ENCODE data around the gene SYNC.
A peak's percentile ranks its signal among the peaks of the same experiment; 100 is the strongest.

The SYNC gene

DNA sequence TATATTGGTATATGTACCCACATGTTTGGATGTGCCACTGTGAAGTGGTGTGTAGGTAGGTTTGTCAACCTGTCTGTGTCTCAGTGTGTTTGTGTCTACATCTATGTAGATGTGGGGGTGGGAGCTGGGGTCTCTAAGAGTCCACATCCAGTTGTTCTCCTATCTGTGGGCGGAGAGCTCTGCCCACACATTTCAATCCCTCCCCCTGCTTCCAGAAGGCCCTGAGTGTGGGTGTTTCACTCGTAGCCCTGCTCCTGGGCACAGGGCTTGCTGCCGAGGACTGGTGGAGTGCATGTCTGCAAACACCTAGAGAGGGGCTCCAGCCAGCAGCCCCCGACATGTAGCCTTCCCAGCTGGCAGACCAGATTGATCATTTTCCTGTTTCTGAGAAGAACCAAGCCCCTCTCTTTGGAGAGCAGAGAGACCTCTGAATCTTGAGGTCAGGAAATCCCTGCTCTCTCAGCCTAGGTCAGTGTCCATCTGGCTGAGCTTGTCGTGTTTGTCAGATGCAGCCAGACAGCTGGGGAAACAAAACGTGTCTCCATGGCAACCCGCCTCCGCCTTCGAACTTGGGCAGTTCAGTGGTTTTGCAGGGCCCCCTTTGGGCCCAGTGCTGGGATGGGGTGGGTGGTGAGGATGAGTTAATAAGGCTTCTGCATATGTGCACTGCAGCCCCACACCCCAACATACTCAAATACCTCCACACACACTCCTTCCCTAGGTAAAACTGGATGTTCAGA is 31.2 kb upstream of the SYNC start:
- Mint-ChIP-seq H3K27ac (no peak overlapping the region), H3K36me3 (no peaks in the 10 kb centered on the region), H3K4me3 (no peak overlapping the region), H3K9me3 (no peaks in the 10 kb centered on the region), H3K4me1 (peaks cover 17% of the 10 kb centered on the region)
- DNase-seq (ENCODE audit: low spot score in 2 of 2), result no peak
- peak; percentile 31 for ATAC-seq

DNA sequence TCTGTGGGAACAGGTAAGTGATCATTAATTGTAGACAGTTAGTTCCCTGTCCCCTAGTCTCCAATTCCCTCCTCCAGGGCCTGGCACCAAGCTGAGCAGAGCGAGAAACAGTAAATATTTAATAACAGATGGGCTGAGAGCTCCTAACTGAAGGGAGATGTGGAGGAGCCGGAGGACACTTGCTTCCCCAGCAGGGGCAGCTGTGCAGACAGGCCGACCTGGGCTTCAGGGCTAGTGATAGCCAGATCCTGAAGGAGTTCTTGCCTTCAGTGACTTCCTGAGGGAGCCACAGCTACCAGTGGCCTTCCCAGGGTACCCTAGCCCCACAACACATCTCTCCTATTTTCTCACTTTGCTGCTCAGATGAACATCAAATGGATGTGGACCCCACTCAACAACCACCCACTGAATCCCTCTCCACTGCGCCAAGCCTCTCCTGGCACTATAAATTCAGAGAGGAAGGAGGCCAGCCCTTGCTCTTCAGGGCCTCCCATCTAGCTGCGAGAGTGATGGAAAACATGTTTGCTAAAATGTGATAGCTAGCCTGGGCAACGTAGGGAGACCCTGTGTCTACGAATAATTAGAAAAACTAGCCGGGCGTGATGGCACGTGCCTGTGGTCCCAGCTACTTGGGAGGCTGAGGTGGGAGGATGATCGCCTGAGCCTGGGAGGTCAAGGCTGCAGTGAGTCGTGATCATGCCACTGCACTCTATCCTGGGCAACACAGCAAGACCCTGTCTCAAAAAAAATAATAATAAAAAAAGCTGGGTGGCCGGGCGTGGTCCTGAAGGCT is 26.9 kb upstream of the SYNC start:
- Mint-ChIP-seq H3K27ac (no peak overlapping the region), H3K36me3 (no peaks in the 10 kb centered on the region), H3K9me3 (no peaks in the 10 kb centered on the region), H3K4me1 (peaks cover 29% of the 10 kb centered on the region), H3K4me3 (no peak overlapping the region)
- no peak for ATAC-seq
- no peak for DNase-seq (ENCODE audit: low spot score in 2 of 2)

DNA sequence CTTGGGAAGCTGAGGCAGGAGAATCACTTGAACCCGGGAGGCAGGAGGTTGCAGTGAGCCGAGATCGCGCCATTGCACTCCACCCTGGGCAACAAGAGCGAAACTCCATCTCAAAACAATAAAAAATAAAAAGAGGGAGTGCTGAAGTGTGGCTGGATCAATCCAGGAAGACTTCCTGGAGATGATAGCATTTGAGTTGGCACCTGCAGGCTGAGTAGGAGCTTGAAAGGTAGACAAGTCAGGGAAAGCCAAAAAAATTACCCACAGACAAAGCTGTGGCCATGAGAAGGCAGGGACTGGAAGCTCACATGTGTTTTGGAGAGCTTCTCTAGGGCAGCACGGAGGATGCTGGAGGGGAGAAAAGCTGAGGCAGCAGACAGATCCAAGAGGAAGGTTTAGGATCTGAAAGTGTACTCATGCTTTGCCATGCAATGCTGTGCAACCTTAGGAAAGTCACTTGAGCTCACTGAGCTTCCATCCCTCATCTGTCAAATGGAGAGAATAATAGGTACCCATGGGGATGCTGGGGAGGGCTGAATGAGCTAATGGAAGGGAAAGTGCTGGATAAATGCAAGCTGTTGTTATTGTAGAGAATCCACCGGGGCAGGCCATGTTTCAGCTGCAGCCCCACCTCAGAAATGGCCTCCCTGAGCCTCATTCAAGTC is 26.0 kb upstream of the SYNC start:
- H3K27ac Mint-ChIP-seq, result no peak overlapping the region
- no peaks in the 10 kb centered on the region for H3K36me3 Mint-ChIP-seq
- H3K9me3 Mint-ChIP-seq, result no peaks in the 10 kb centered on the region
- ATAC-seq (no peak), DNase-seq (ENCODE audit: low spot score in 2 of 2) (no peak)
- peaks cover 24% of the 10 kb centered on the region for H3K4me1 Mint-ChIP-seq
- H3K4me3 Mint-ChIP-seq, result no peak overlapping the region

DNA sequence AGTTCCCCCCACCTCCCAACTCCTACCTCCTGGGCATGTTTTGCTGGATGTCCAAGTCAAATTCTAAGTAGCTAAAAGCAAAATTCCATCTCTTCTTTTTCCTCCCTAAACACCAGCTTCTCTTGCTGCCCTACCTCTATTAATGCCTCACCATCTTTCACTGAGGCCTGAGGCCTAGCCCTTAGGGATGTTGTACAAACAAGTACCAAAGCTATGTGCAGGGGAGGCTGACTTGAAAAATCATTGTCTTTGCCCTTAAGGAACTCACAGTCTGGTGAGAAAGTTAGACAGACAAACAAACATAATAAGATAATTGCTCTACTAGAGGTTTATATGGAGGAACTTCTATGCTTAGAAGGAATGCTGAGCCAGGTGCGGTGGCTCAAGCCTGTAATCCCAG is 25.3 kb upstream of the SYNC start:
- DNase-seq (ENCODE audit: low spot score in 2 of 2) (no peak), ATAC-seq (no peak)
- Mint-ChIP-seq H3K27ac (no peak overlapping the region), H3K9me3 (no peaks in the 10 kb centered on the region), H3K36me3 (no peaks in the 10 kb centered on the region), H3K4me1 (peaks cover 24% of the 10 kb centered on the region), H3K4me3 (no peak overlapping the region)

DNA sequence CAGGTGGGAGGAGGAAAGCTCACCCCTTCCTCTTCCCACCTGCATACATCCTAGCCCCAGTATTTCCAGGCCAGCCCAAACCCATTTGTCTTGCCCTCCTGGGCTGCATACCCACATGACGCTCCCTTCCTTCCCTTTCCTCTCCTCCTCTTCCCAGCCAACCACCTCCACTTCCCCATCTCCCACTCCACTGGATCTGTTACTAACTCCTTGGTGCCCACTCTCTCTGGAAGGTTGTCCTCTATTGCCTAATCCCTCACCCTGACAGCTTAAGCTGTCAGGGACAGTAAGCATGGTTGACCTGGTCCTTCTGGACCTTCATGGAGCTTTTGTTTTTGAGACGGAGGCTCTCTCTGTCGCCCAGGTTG is 23.0 kb upstream of the SYNC start:
- ATAC-seq (no peak), DNase-seq (ENCODE audit: low spot score in 2 of 2) (no peak)
- no peak overlapping the region for H3K4me3 Mint-ChIP-seq
- peaks cover 13% of the 10 kb centered on the region for H3K4me1 Mint-ChIP-seq
- no peaks in the 10 kb centered on the region for H3K36me3 Mint-ChIP-seq
- peak overlapping the region; percentile 56 for H3K27ac Mint-ChIP-seq
- H3K9me3 Mint-ChIP-seq, result no peaks in the 10 kb centered on the region

DNA sequence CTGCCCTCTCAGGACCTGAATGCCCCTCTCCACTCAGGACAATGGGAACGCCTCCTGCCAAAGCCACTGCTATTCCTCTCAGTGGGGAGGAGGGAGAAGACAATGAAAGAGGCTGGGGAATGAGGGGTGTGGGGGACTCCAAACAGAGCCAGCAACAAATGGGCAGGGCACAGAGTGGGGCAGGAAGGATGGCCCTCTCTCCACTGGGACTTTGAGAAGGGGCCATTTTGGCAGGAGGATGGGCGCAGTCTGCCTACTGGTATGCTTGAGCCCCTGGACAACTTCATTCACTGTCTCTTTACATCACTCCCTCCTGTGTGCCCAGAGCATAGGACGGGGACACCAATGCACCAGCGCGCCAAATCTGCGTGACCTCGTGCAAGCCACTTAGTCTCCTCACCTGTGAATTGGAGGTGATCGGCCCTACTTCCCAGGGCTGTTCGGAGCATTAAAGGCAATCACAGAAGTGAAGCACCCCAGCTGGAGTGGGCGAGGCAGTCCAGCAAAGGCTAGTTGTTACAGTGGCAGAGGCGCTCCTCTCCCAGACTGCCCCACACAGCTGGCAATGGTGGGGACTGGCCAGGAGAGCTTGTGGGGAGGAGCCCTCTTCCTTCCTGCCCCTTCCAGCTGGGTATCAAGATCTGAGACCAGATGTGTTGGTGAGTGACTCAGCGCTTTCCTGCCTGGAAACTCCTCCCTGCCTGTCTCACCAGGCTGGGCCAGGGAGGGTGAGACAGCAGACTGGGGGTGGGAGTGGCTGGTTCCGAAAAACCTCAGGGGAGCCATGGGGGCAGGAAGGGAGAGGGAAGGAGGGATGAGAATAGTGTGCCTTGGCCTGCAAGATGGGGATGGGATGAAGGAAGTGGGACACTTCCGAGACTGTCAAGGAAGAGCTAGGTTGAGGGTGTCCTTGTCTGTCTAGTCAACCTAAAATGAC is 22.4 kb upstream of the SYNC start:
- Mint-ChIP-seq H3K9me3 (no peaks in the 10 kb centered on the region), H3K36me3 (no peaks in the 10 kb centered on the region), H3K27ac (peak overlapping the region; percentile 56), H3K4me1 (peaks cover 13% of the 10 kb centered on the region), H3K4me3 (no peak overlapping the region)
- no peak for DNase-seq (ENCODE audit: low spot score in 2 of 2)
- ATAC-seq, result peak; percentile 58

DNA sequence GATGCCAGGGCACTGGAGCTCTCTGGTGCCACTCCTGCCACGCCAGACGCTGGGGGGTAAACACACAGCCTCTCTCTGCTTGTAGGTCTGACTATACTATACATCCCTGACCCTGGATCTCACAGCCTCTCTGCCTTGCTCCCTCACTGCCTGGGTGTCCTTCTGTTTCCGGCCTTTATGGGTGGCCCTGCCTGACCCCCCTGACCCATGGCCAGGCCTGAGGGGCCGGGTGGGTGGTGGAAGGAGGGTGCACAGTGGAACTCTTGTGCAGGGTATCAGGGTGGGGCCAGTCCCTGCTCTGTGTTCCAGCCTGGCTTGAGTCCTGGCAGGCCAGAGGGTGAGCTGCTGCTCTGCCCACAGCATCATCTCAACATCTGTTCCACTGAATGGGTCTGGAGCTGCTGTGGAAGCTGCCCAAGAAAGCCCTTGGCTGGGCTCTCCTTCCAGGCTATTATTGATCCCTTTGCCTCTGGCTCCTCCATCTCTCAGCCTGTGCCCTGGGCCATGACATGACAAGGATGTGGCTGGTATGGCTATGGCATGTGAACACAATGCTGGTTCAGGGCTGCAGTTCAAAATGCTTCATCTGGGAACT is 17.2 kb upstream of the SYNC start:
- H3K36me3 Mint-ChIP-seq, result no peaks in the 10 kb centered on the region
- no peak overlapping the region for H3K4me3 Mint-ChIP-seq
- H3K4me1 Mint-ChIP-seq, result peaks cover 11% of the 10 kb centered on the region
- no peak for ATAC-seq
- no peaks in the 10 kb centered on the region for H3K9me3 Mint-ChIP-seq
- no peak overlapping the region for H3K27ac Mint-ChIP-seq
- no peak for DNase-seq (ENCODE audit: low spot score in 2 of 2)

DNA sequence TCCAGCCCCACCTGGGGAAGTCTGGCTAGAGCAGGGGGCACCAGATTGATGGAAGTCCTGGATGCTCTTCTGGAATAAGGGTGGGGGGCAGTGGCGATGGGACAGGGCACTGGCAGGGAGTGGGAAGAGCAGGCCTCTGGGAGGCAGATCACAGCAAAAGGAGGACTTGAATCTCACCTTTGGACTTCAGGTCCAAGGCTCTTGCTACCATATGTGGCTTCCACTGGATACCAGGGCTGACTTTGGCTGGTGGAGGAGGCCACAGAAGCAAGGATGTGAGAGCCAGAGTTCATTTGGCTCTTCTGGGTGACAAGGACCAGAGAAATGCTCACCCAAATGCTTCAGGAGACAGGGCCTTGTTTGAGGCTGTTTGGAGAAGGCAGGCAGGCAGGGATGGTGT is 16.0 kb upstream of the SYNC start:
- ATAC-seq, result no peak
- Mint-ChIP-seq H3K4me3 (no peak overlapping the region), H3K27ac (no peak overlapping the region), H3K36me3 (no peaks in the 10 kb centered on the region), H3K9me3 (no peaks in the 10 kb centered on the region), H3K4me1 (peaks cover 7% of the 10 kb centered on the region)
- no peak for DNase-seq (ENCODE audit: low spot score in 2 of 2)

DNA sequence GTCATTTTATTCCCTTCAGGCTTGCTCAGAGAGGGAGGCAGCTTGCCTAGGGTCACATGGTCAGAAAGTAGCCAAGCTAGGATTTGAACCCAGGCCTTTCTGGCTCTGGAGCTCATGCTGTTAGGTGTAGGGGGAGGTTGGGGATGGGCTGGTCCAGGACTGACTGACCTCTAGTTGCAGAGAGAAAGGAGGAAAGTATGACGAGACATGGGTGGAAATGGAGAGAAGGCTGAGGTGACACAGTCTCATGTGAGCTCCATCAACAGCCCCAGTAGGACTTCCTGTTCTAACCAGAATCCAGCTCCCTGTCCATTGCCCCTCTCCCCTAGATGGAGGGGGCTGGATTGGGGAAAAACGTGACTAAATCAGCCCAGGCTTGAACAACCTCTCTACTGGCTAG is 15.5 kb upstream of the SYNC start:
- DNase-seq (ENCODE audit: low spot score in 2 of 2) (no peak), ATAC-seq (no peak)
- H3K27ac Mint-ChIP-seq, result no peak overlapping the region
- H3K4me3 Mint-ChIP-seq, result no peak overlapping the region
- no peaks in the 10 kb centered on the region for H3K36me3 Mint-ChIP-seq
- peaks cover 7% of the 10 kb centered on the region for H3K4me1 Mint-ChIP-seq
- H3K9me3 Mint-ChIP-seq, result no peaks in the 10 kb centered on the region

DNA sequence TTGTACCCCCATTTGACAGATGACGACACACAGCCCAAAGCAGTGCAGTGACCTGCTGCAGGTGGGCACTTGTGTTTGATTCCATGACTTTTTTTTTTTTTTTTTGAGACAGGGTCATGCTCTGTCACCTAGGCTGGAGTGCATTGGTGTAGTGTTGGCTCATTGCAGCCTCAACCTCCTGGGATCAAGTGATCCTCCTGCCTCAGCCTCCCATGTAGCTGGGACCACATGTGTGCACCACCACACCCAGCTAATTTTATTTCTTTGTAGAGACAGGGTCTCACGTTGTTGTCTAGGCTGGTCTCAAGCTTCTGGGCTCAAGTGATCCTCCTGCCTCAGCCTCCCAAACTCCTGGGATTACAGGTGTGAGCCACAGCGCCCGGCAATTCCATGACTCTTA is 14.9 kb upstream of the SYNC start:
- H3K4me1 Mint-ChIP-seq, result peaks cover 7% of the 10 kb centered on the region
- ATAC-seq (no peak), DNase-seq (ENCODE audit: low spot score in 2 of 2) (no peak)
- peak overlapping the region; percentile 14 for H3K27ac Mint-ChIP-seq
- no peaks in the 10 kb centered on the region for H3K9me3 Mint-ChIP-seq
- no peak overlapping the region for H3K4me3 Mint-ChIP-seq
- no peaks in the 10 kb centered on the region for H3K36me3 Mint-ChIP-seq

DNA sequence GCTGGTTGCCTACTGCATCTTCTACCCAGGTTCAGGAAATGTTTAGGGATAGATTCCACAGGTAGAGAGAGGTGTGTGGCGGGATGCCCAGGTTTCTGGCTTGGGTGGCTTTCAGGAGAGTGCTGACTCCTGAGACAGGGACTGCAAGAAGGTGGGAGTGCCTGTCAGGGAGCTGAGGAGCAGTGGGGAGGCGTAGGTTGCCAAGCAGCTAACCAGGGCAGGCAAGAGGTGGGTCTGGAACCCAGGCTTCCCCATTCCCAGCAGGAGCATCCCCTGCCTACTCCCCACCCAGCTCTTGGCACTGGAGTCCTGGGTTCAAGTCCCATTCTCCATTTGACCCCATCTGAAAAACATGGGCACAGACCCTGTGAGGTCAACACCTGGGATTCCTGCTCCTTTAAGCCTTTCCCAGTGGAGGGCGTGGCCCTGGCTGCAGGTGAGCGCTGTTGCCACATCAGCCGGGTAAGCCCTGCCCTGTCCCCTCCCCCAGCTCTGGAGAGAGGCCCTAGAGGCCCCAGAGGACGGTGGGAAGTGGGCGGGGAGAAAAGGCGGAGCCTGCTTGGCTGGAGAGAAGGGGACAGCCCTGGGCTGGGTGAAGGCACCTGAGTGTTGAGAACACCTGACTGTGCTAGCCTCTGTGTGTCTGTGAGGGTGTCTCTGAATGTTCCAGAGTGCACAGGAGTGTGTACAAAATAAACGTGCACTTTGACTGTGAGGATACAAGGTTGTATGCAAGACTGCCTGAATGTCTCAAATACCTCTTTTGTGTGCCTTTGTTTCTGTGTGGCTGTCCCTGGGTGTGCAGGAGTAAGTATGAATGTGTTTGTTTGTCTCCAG is 14.0 kb upstream of the SYNC start:
- ATAC-seq (peak; percentile 75), DNase-seq (ENCODE audit: low spot score in 2 of 2) (peak; percentile 29 to 74)
- H3K27ac Mint-ChIP-seq, result peak overlapping the region; percentile 8
- H3K36me3 Mint-ChIP-seq, result no peaks in the 10 kb centered on the region
- H3K4me1 Mint-ChIP-seq, result peaks cover 13% of the 10 kb centered on the region
- H3K9me3 Mint-ChIP-seq, result no peaks in the 10 kb centered on the region
- H3K4me3 Mint-ChIP-seq, result no peak overlapping the region

DNA sequence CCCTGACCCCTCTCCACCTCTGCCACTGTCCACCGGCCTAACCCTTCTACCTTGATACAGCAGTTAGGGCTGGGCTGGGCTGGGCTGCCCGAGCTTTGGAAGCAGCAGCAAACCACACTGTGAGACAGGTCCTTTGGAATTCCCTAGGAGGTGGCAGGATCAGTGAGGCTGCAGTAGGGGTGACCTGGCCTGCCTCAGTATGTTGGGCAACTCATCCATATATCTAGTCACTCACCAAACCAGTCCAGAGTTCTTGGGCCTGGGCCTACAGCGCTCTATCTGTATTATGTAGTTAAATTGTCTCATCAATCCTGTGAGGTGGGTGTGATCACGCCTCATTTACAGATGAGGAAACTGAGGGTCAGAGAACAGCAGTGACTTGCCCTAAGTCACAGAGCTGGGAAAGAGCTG is 13.3 kb upstream of the SYNC start:
- H3K36me3 Mint-ChIP-seq, result no peaks in the 10 kb centered on the region
- no peaks in the 10 kb centered on the region for H3K9me3 Mint-ChIP-seq
- peak overlapping the region; percentile 8 for H3K27ac Mint-ChIP-seq
- H3K4me1 Mint-ChIP-seq, result peaks cover 13% of the 10 kb centered on the region
- no peak overlapping the region for H3K4me3 Mint-ChIP-seq
- DNase-seq (ENCODE audit: low spot score in 2 of 2), result no peak
- ATAC-seq, result no peak

DNA sequence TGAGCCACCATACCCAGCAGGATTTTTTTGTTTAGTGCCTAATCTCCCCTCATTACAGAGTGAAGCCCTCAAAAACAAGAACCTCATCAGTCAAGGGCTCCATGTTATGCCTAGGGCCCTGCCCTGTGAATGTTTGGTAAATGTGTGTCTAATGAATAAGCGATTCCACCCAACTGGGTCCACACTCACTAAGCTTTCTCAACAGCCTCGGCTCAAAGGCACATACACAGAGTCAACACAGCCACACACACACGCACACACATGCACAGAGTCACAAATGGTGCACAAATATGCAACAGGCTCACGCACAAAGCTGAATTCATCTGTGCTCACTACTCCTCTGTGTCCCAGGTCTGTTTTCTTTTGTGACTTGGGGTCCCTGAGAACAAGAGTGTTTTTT is 11.7 kb upstream of the SYNC start:
- no peak overlapping the region for H3K4me3 Mint-ChIP-seq
- ATAC-seq, result no peak
- no peak for DNase-seq (ENCODE audit: low spot score in 2 of 2)
- no peaks in the 10 kb centered on the region for H3K9me3 Mint-ChIP-seq
- H3K36me3 Mint-ChIP-seq, result no peaks in the 10 kb centered on the region
- H3K27ac Mint-ChIP-seq, result no peak overlapping the region
- H3K4me1 Mint-ChIP-seq, result peaks cover 13% of the 10 kb centered on the region

DNA sequence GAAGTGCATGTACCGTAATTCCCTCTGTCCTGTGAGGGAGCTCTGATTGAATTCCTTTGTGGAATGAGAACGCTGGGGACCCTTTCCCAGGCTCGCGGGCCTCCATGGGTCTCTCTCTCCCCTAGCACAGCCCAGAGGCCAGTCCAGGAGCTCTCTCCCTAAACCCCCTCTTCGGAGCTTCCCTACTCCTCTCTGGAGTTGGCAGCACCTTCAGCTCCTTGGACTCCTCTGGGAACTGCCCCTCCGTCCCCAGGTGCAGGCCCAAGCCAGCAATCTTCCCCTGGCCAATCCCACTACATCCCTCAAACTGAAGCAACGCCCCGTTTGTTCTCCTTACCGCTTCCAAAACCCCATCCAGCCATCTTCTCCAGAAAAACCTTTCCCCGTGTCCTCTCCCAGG is 10.5 kb upstream of the SYNC start:
- Mint-ChIP-seq H3K4me3 (peak overlapping the region; percentile 60), H3K36me3 (no peaks in the 10 kb centered on the region), H3K27ac (no peak overlapping the region), H3K9me3 (no peaks in the 10 kb centered on the region), H3K4me1 (peaks cover 13% of the 10 kb centered on the region)
- no peak for ATAC-seq
- no peak for DNase-seq (ENCODE audit: low spot score in 2 of 2)

Data from stimulated activated effector memory CD8-positive, alpha-beta T cell treated with anti-CD3 and anti-CD28 coated beads, Interleukin-12 subunit alpha, Interleukin-12 subunit beta, amount 100 ng/mL, for 72 hours (primary cell).